Neural crest cell (in vitro differentiated cells): Measurements from ENCODE around the gene TYK2. TPM values are rescaled to one million over a fixed set of nuclear protein-coding genes. Genes with fewer than 3 reads are reported as not detected.
"Not testable (repeated sequence)": the region's sequence is repeated elsewhere in the genome, so short reads cannot be mapped to it uniquely, and the experiment has no call there.

Source experiments
- DNase-seq: peaks from one replicate; pipeline ENCODE4 v3.0.0; 2021; ENCODE audit warnings: low read depth, mixed read lengths, low spot score
- H3K27ac Mint-ChIP-seq: one replicate; pipeline ENCODE4 v1.8.0; 2021; ENCODE audit warnings: mild to moderate bottlenecking, mixed read lengths; ENCODE audit not compliant: unreplicated experiment
- H3K27me3 Mint-ChIP-seq: 2 replicates; pipeline ENCODE4 v1.8.0; 2021; ENCODE audit warnings: low read depth, mild to moderate bottlenecking, mixed read lengths
- H3K36me3 Mint-ChIP-seq: 2 replicates; pipeline ENCODE4 v1.8.0; 2021; ENCODE audit warnings: low read depth, mild to moderate bottlenecking, mixed read lengths
- H3K4me1 Mint-ChIP-seq: 2 replicates; pipeline ENCODE4 v1.8.0; 2021; ENCODE audit warnings: mixed read lengths
- H3K4me3 Mint-ChIP-seq: one replicate; pipeline ENCODE4 v1.8.0; 2021; ENCODE audit warnings: mild to moderate bottlenecking, mixed read lengths
- H3K9me3 Mint-ChIP-seq: 2 replicates; pipeline ENCODE4 v1.8.0; 2021; ENCODE audit warnings: mixed read lengths
- total RNA-seq: library from RNA; stranded (reverse); gene quantifications from 2 replicates; pipeline ENCODE4 v1.2.1, GENCODE V29; 2021
- TF ChIP-seq, protein P1 (sequence below): fragments of 200-600 bp; sonication (generic); conservative IDR thresholded peaks from 2 replicates; pipeline ENCODE4 v1.5.0; 2021; ENCODE audit warnings: antibody characterized with exemption, mild to moderate bottlenecking

The TYK2 gene
- total RNA-seq, 1 donor from 2014 or later = 103 TPM

GRCh38 chr19:10412257-10412977 is 32.0 kb upstream of the TYK2 start:
- DNase-seq = no peak
- peak overlapping the region; percentile 42 for H3K4me3 Mint-ChIP-seq
- no peak overlapping the region for H3K27ac Mint-ChIP-seq
- TF ChIP-seq, protein P1, sequence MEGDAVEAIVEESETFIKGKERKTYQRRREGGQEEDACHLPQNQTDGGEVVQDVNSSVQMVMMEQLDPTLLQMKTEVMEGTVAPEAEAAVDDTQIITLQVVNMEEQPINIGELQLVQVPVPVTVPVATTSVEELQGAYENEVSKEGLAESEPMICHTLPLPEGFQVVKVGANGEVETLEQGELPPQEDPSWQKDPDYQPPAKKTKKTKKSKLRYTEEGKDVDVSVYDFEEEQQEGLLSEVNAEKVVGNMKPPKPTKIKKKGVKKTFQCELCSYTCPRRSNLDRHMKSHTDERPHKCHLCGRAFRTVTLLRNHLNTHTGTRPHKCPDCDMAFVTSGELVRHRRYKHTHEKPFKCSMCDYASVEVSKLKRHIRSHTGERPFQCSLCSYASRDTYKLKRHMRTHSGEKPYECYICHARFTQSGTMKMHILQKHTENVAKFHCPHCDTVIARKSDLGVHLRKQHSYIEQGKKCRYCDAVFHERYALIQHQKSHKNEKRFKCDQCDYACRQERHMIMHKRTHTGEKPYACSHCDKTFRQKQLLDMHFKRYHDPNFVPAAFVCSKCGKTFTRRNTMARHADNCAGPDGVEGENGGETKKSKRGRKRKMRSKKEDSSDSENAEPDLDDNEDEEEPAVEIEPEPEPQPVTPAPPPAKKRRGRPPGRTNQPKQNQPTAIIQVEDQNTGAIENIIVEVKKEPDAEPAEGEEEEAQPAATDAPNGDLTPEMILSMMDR = no peak
- H3K4me1 Mint-ChIP-seq = peaks cover 9% of the 10 kb centered on the region
- peaks cover 58% of the 10 kb centered on the region for H3K27me3 Mint-ChIP-seq
- H3K36me3 Mint-ChIP-seq = no peaks in the 10 kb centered on the region
- H3K9me3 Mint-ChIP-seq = no peaks in the 10 kb centered on the region

DNA sequence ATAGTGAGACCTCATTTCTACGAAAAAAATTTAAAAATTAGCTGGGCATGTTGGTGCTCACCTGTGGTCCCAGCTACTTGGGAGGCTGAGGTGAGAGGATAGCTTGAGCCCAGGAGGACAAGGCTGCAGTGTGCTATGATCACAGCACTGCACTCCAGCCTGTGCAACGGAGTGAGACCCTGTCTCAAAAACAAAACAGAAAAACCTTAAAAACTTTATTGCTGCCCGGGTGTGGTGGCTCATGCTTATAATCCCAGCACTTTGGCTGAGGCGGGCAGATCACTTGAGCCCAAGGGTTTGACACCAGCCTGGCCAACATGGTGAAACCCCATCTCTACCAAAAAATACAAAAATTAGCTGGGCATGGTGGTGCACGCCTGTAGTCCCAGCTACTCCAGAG is 30.9 kb upstream of the TYK2 start:
- not testable (repeated sequence) for H3K4me3 Mint-ChIP-seq, H3K36me3 Mint-ChIP-seq, H3K27ac Mint-ChIP-seq, DNase-seq, H3K4me1 Mint-ChIP-seq, H3K9me3 Mint-ChIP-seq
- peaks cover 56% of the 10 kb centered on the region for H3K27me3 Mint-ChIP-seq

- H3K4me3 Mint-ChIP-seq = peak overlapping the region; percentile 55
- DNase-seq = no peak
- peaks cover 20% of the 10 kb centered on the region for H3K4me1 Mint-ChIP-seq
- H3K27me3 Mint-ChIP-seq = peaks cover 57% of the 10 kb centered on the region
- H3K27ac Mint-ChIP-seq = no peak overlapping the region
- H3K9me3 Mint-ChIP-seq = no peaks in the 10 kb centered on the region
- TF ChIP-seq, protein P1 = no peak
- H3K36me3 Mint-ChIP-seq = no peaks in the 10 kb centered on the region
These were observed 28.3 kb upstream of the TYK2 start for GRCh38 chr19:10408511-10409283.

DNA sequence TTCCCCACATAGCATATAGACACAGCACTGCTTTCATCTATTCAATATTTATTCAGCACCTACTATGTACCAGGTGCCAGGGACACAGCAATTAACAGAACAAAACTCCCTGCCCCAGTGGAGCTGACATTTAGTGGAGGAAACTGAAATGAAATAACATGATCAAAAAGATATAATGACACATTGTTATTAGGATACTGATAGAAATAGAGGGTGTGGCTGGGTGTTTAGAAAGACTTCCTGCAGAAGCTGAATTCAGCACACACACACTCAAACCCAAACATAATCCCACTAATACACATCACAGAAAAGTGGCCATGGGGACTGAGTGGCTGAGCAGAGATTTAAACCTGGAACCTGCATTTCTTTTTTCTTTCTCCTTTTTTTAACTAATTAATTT is 26.7 kb upstream of the TYK2 start:
- H3K27me3 Mint-ChIP-seq = peaks cover 48% of the 10 kb centered on the region
- H3K4me1 Mint-ChIP-seq = peaks cover 23% of the 10 kb centered on the region
- H3K27ac Mint-ChIP-seq = no peak overlapping the region
- TF ChIP-seq, protein P1 = no peak
- DNase-seq = no peak
- H3K9me3 Mint-ChIP-seq = no peaks in the 10 kb centered on the region
- no peaks in the 10 kb centered on the region for H3K36me3 Mint-ChIP-seq
- H3K4me3 Mint-ChIP-seq = peak overlapping the region; percentile 57

- H3K36me3 Mint-ChIP-seq = no peaks in the 10 kb centered on the region
- no peak overlapping the region for H3K27ac Mint-ChIP-seq
- peaks cover 47% of the 10 kb centered on the region for H3K27me3 Mint-ChIP-seq
- no peak for DNase-seq
- no peaks in the 10 kb centered on the region for H3K9me3 Mint-ChIP-seq
- TF ChIP-seq, protein P1 = no peak
- no peak overlapping the region for H3K4me3 Mint-ChIP-seq
- peaks cover 30% of the 10 kb centered on the region for H3K4me1 Mint-ChIP-seq
These were observed 25.8 kb upstream of the TYK2 start for GRCh38 chr19:10406191-10406590.
